Putamen (tissue), 1 donor: Measurements from ENCODE around the gene MAGEA9B.
"Not testable (repeated sequence)": the region's sequence is repeated elsewhere in the genome, so short reads cannot be mapped to it uniquely, and the experiment has no call there.

Experiments
- DNase-seq: peaks from one replicate; pipeline ENCODE4 v3.0.0-alpha.2; 2016; ENCODE audit warnings: low spot score

Gene MAGEA9B

GRCh38 chrX:149587359-149587758 lies at the start of gene MAGEA9B:
MAGEA9B (minus strand) TSS chrX:149587459; CDS start chrX:149583179, 4,280 bp downstream.
- not testable (repeated sequence) for DNase-seq

- no peak for DNase-seq
Observed at GRCh38 chrX:149633511-149633910, 46.3 kb upstream of the MAGEA9B start.

GRCh38 chrX:149631234-149632165 lies 44.2 kb upstream of the MAGEA9B start, which contains the start of gene TMEM185A:
TMEM185A (minus strand) TSS chrX:149631792; CDS start chrX:149631580, 212 bp downstream.
- peak; percentile 43 for DNase-seq

GRCh38 chrX:149630681-149631233 lies 43.5 kb upstream of the MAGEA9B start:
- DNase-seq, result peak; percentile 1

GRCh38 chrX:149629730-149630387 lies 42.6 kb upstream of the MAGEA9B start:
- no peak for DNase-seq

- no peak for DNase-seq
Observed at GRCh38 chrX:149628768-149629167, 41.5 kb upstream of the MAGEA9B start.

GRCh38 chrX:149628280-149628679 lies 41.0 kb upstream of the MAGEA9B start:
- DNase-seq, result no peak

GRCh38 chrX:149626829-149627228 lies 39.6 kb upstream of the MAGEA9B start:
- not testable (repeated sequence) for DNase-seq

- not testable (repeated sequence) for DNase-seq
Observed at GRCh38 chrX:149619662-149620061, 32.4 kb upstream of the MAGEA9B start.

- no peak for DNase-seq
Observed at GRCh38 chrX:149618871-149619270, 31.6 kb upstream of the MAGEA9B start.

- no peak for DNase-seq
Observed at GRCh38 chrX:149611623-149612175, 24.4 kb upstream of the MAGEA9B start.

GRCh38 chrX:149610511-149610910 lies 23.3 kb upstream of the MAGEA9B start:
- no peak for DNase-seq

- no peak for DNase-seq
Observed at GRCh38 chrX:149607699-149608098, 20.4 kb upstream of the MAGEA9B start.

- not testable (repeated sequence) for DNase-seq
Observed at GRCh38 chrX:149605248-149605885, 18.1 kb upstream of the MAGEA9B start.

- DNase-seq, result not testable (repeated sequence)
Observed at GRCh38 chrX:149598603-149599002, 11.3 kb upstream of the MAGEA9B start.

- DNase-seq, result not testable (repeated sequence)
Observed at GRCh38 chrX:149595943-149596342, 8.7 kb upstream of the MAGEA9B start.

- DNase-seq, result not testable (repeated sequence)
Observed at GRCh38 chrX:149595214-149595613, 8.0 kb upstream of the MAGEA9B start, which contains the start of gene HSFX2. HSFX2 (minus strand) TSS chrX:149595314; CDS start chrX:149594700, 614 bp downstream.

- not testable (repeated sequence) for DNase-seq
Observed at GRCh38 chrX:149590993-149591392, 3.7 kb upstream of the MAGEA9B start.

- DNase-seq, result not testable (repeated sequence)
Observed at GRCh38 chrX:149585631-149586030, 1.6 kb downstream of the MAGEA9B start.

GRCh38 chrX:149573456-149573855 lies 13.8 kb downstream of the MAGEA9B start:
- DNase-seq, result not testable (repeated sequence)

- DNase-seq, result no peak
Observed at GRCh38 chrX:149572743-149573142, 14.5 kb downstream of the MAGEA9B start.
